ENCODE results near the gene EBLN2.

DNA sequence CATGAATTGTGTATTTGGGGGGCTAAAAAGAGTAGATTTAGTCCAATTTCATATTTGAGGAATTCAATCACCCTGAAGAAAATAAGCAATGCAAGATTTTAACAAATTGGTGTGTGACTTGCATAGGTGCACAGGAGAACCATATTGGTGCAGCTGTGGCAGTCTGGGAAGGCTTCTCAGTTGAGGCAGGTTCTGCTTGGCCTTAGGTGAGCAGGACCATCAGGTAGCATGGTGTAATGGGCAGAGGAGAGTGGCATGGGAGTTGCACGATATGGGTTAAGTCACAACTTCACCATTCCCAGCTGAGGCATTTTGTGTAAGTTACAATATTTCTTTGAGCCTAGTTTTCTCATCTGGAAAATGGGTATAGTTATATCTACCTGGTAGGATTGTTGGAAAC, 10.5 kb downstream of the EBLN2 start:
- TF ChIP-seq, protein P1, sequence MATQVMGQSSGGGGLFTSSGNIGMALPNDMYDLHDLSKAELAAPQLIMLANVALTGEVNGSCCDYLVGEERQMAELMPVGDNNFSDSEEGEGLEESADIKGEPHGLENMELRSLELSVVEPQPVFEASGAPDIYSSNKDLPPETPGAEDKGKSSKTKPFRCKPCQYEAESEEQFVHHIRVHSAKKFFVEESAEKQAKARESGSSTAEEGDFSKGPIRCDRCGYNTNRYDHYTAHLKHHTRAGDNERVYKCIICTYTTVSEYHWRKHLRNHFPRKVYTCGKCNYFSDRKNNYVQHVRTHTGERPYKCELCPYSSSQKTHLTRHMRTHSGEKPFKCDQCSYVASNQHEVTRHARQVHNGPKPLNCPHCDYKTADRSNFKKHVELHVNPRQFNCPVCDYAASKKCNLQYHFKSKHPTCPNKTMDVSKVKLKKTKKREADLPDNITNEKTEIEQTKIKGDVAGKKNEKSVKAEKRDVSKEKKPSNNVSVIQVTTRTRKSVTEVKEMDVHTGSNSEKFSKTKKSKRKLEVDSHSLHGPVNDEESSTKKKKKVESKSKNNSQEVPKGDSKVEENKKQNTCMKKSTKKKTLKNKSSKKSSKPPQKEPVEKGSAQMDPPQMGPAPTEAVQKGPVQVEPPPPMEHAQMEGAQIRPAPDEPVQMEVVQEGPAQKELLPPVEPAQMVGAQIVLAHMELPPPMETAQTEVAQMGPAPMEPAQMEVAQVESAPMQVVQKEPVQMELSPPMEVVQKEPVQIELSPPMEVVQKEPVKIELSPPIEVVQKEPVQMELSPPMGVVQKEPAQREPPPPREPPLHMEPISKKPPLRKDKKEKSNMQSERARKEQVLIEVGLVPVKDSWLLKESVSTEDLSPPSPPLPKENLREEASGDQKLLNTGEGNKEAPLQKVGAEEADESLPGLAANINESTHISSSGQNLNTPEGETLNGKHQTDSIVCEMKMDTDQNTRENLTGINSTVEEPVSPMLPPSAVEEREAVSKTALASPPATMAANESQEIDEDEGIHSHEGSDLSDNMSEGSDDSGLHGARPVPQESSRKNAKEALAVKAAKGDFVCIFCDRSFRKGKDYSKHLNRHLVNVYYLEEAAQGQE (IDR thresholded peaks at IDR 0.05; ENCODE audit: insufficient read depth in 1 of 2, low read depth in 2 of 2, low read length in 2 of 2) = no peak
- TF ChIP-seq TAF1 (IDR thresholded peaks at IDR 0.05; ENCODE audit: borderline replicate concordance, insufficient read depth, low read length) = no peak
- no peak for TF ChIP-seq POLR2AphosphoS5 (IDR thresholded peaks at IDR 0.05; ENCODE audit: low read depth, low read length)
- no peak for TF ChIP-seq SIN3A (IDR thresholded peaks at IDR 0.05; ENCODE audit: borderline replicate concordance, insufficient read depth, low read length)
- TF ChIP-seq FOXP2 (optimal IDR thresholded peaks at IDR 0.05; ENCODE audit: borderline replicate concordance, extremely low read depth, extremely low read length, insufficient read depth) = no peak
